Naive B cell (primary cell): ENCODE results near the gene PHC2. TPM values are rescaled to one million over a fixed set of nuclear protein-coding genes. Genes with fewer than 3 reads are reported as not detected.

Experiments used
- ATAC-seq, 2 donors: fragments of 150-1000 bp; cut with Tn5 transposase; 2 replicates each; pipeline ENCODE4 v1.10.0; 2021; ENCODE audit warnings: low read depth in 2 of 2, mild to moderate bottlenecking in 2 of 2, moderate library complexity in 2 of 2
- DNase-seq: peaks from one replicate; pipeline ENCODE4 v3.0.0; 2022
- H3K27ac Mint-ChIP-seq, 6 donors: one replicate each; pipeline ENCODE4 v1.8.0; 2020 to 2022; ENCODE audit warnings: mild to moderate bottlenecking in 6 of 6, mixed read lengths in 6 of 6, moderate library complexity in 5 of 6, inconsistent platforms in 2 of 6
- H3K27me3 Mint-ChIP-seq, 3 donors: one replicate each; pipeline ENCODE4 v1.8.0; 2021 to 2022; ENCODE audit warnings: mixed read lengths in 3 of 3, mild to moderate bottlenecking in 1 of 3
- H3K36me3 Mint-ChIP-seq, 2 donors: one replicate each; pipeline ENCODE4 v1.8.0; 2020 to 2022; ENCODE audit warnings: mixed read lengths in 2 of 2, inconsistent platforms in 1 of 2, mild to moderate bottlenecking in 1 of 2
- H3K4me1 Mint-ChIP-seq, 3 donors: one replicate each; pipeline ENCODE4 v1.8.0; 2020 to 2022; ENCODE audit warnings: mixed read lengths in 3 of 3, inconsistent platforms in 1 of 3, mild to moderate bottlenecking in 1 of 3, moderate library complexity in 1 of 3
- H3K4me3 Mint-ChIP-seq, 8 donors: one replicate each; pipeline ENCODE4 v1.8.0; 2020 to 2022; ENCODE audit warnings: mild to moderate bottlenecking in 8 of 8, mixed read lengths in 8 of 8, moderate library complexity in 8 of 8, inconsistent platforms in 2 of 8
- H3K9me3 Mint-ChIP-seq, 7 donors: one replicate each; pipeline ENCODE4 v1.8.0; 2020 to 2022; ENCODE audit warnings: mixed read lengths in 7 of 7, mild to moderate bottlenecking in 5 of 7, inconsistent platforms in 2 of 7, moderate library complexity in 1 of 7
- polyA plus RNA-seq, 6 donors: library from polyadenylated mRNA; unstranded; fragments of 300-500 nt; fragmentation: Illumina TruSeq; gene quantifications; one replicate each; pipeline ENCODE4 v1.2.3, GENCODE V29; 2021; ENCODE audit warnings: low read depth in 6 of 6

Gene PHC2
- polyA plus RNA-seq, 6 donors from 2014 or later, result 13.0 to 30.6 (median 20.3) TPM

DNA sequence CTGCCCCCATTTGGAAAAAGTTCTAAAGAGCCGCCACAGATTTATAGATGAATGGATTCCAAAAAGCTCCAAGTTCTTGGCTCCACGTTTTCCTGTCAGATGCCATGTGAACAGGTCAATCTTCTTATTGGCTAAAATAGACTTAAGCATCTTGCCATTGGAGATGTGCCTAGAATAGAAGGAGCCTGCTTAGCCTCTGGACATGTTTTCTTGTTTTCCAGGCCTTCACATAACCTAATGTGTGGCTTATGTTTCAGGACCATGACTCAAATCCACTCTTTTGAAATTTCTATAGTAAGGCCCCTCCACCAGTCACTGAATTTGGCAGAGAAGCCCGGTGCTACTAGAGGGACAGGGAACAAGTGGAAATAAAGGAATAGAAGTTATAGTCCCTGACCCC is 31.5 kb downstream of the PHC2 start:
- no peak overlapping the region for H3K27ac Mint-ChIP-seq
- no peak overlapping the region for H3K4me3 Mint-ChIP-seq
- H3K36me3 Mint-ChIP-seq, result no peaks in the 10 kb centered on the region
- peaks cover 15 to 16% (median 16%) of the 10 kb centered on the region in 3 donors for H3K27me3 Mint-ChIP-seq
- DNase-seq (no peak), ATAC-seq (no peak)
- H3K4me1 Mint-ChIP-seq, result no peaks in the 10 kb centered on the region
- no peaks in the 10 kb centered on the region for H3K9me3 Mint-ChIP-seq

DNA sequence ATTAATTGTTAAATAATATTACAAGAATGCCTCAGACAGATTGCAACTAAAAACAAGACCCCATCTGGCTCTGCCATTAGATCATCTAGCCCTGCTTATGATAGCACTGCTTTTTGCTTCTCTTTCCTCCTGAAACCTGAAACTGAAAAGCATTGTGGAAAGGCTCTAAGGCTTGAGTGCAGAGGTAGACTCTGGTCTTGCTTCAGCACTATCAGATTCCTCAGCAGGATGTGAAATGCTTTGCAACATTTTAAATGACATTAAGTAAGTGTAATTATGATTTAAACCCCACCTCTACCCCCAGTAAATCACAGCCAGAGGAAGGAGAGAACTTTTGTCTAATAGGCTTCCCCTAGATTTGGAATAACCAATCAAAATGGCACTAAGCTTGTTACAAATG is 32.9 kb downstream of the PHC2 start:
- no peak overlapping the region for H3K27ac Mint-ChIP-seq
- no peak overlapping the region for H3K4me3 Mint-ChIP-seq
- peaks cover 12 to 16% (median 16%) of the 10 kb centered on the region in 3 donors for H3K27me3 Mint-ChIP-seq
- ATAC-seq (no peak), DNase-seq (no peak)
- H3K9me3 Mint-ChIP-seq, result no peaks in the 10 kb centered on the region
- no peaks in the 10 kb centered on the region for H3K4me1 Mint-ChIP-seq
- H3K36me3 Mint-ChIP-seq, result no peaks in the 10 kb centered on the region

DNA sequence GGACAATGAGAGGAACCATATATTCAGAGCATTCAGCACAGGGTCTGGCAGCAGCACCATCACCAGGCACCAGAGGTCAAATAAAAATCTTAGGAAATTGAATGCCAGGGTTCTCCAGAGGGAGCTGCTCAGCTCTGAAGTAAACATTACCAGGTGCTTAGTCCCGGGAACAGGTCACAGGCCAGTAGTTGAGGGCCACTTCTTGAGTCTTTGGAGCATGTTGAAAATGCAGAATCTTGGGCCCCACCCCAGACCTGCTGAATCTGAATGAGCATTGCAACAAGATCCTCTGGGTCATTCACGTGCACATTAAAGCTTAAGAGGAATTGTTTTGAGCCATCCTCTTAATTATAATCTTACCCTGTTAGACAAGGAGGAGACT is 33.8 kb downstream of the PHC2 start:
- peaks cover 16 to 18% (median 17%) of the 10 kb centered on the region in 3 donors for H3K27me3 Mint-ChIP-seq
- DNase-seq, result no peak
- no peak overlapping the region for H3K27ac Mint-ChIP-seq
- no peaks in the 10 kb centered on the region for H3K4me1 Mint-ChIP-seq
- H3K4me3 Mint-ChIP-seq, result no peak overlapping the region
- no peaks in the 10 kb centered on the region for H3K36me3 Mint-ChIP-seq
- ATAC-seq, result no peak
- no peaks in the 10 kb centered on the region for H3K9me3 Mint-ChIP-seq

DNA sequence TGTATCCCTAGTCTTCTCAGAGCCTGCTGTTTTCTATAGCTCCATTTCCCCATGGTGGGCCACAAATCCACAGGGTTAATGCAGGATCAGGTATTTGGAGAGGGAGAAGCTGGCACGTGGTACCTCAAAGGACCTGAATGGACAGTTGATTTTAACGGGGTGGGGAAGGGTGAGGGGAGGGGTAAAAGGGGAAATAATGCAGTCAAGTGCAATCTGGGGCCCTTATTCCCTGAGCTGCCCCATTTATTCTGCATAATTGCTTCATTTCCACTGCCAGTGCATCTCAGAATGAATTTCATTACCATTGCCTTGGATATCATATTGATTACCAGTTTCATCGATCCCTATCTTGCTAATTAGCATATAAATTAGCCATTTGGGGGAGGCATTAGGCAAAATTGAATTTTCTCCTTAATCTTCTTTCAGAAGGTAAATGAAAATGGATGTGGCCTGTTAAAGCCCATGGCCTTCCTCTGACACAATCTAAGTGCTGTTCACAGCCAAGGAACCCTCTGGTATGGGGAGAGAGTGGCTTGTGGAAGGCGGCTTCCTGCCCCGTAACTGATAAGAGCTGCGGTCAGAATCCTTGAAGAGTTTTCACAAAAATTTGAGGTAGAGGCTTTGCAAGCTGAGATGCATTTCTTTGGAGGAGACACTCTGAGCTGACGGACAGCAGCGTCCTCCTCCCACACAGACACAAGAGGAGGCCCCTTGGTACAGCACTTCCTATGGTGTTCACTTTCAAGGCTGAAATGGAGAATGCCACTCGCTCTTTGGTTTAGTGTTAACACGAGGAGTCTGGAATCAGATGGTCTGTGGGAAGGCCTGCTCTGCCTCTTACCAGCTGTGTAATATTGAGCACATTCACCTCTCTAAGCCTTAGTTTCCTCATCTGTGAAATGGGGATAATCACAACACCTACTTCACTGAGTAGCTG is 34.4 kb downstream of the PHC2 start:
- no peaks in the 10 kb centered on the region for H3K9me3 Mint-ChIP-seq
- H3K4me3 Mint-ChIP-seq, result no peak overlapping the region
- H3K4me1 Mint-ChIP-seq, result no peaks in the 10 kb centered on the region
- DNase-seq, result no peak
- no peak overlapping the region for H3K27ac Mint-ChIP-seq
- no peak for ATAC-seq
- H3K27me3 Mint-ChIP-seq, result peaks cover 13 to 18% (median 16%) of the 10 kb centered on the region in 3 donors
- no peaks in the 10 kb centered on the region for H3K36me3 Mint-ChIP-seq

DNA sequence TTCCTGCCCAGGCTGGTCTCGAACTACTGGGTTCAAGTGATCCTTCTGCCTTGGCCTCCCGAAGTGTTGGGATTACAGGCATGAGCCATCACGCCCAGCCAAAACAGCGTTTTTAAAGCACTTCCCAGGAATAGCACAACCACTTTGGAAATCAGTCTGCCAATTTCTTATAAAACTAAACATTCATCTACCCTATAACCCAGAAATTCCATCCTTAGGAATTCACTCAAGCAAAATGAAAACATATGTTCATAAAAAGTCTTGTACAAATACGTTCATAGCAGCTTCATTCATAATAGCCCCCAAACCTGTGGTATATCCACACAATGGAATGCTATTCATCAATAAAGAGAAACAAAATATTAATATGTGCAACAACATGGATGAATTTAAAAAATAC is 36.1 kb downstream of the PHC2 start:
- H3K9me3 Mint-ChIP-seq, result no peaks in the 10 kb centered on the region
- no peak for ATAC-seq
- no peak for DNase-seq
- H3K27ac Mint-ChIP-seq, result peak overlapping the region in 1 of 6 donors; percentile 30
- H3K36me3 Mint-ChIP-seq, result no peaks in the 10 kb centered on the region
- H3K4me3 Mint-ChIP-seq, result no peak overlapping the region
- H3K4me1 Mint-ChIP-seq, result no peaks in the 10 kb centered on the region
- peaks cover 8 to 18% (median 12%) of the 10 kb centered on the region in 3 donors for H3K27me3 Mint-ChIP-seq

DNA sequence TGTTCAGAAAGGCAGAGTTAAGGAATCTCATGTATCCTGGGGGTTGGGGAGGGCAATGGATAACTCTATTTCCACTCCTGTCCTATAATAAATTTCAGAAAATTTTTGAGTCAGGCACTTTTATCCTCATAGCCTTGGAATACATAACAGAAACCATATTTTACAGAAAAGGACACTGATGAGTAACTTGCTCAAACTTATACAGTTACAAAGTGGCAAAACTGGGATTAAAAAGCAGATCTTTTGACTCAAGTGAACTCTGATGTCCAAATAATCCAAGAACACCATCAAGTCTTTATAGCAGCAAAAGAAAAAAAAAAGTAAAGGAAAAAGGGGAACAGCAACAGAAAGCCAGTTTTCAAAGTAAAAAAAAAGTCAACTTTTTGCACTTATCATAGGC is 36.9 kb downstream of the PHC2 start:
- H3K27me3 Mint-ChIP-seq, result peaks cover 8 to 18% (median 11%) of the 10 kb centered on the region in 3 donors
- no peaks in the 10 kb centered on the region for H3K9me3 Mint-ChIP-seq
- no peak overlapping the region for H3K4me3 Mint-ChIP-seq
- ATAC-seq (no peak), DNase-seq (no peak)
- no peaks in the 10 kb centered on the region for H3K4me1 Mint-ChIP-seq
- no peak overlapping the region for H3K27ac Mint-ChIP-seq
- no peaks in the 10 kb centered on the region for H3K36me3 Mint-ChIP-seq

DNA sequence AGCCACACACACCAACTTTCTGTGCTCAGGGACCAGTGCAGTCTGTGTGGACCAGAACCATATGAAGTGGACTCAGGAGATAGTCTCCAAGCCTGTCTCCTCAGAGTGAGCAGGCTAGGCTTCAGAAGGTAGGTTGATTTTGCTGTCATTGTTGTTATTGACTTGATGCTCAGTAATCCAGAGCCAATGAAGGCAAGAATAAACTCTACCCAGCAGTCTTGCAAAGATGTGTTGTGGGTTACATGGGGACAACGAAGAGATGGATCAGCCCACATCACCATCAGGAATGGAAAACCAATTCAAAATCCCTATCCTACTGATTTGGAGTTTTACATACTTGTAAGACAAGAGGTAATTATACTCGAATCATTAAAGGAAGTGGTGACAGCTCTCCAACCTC is 37.4 kb downstream of the PHC2 start:
- Mint-ChIP-seq H3K27ac (no peak overlapping the region), H3K4me1 (no peaks in the 10 kb centered on the region), H3K27me3 (peaks cover 6 to 15% (median 7%) of the 10 kb centered on the region in 3 donors), H3K36me3 (no peaks in the 10 kb centered on the region), H3K9me3 (no peaks in the 10 kb centered on the region), H3K4me3 (no peak overlapping the region)
- ATAC-seq, result no peak
- no peak for DNase-seq

DNA sequence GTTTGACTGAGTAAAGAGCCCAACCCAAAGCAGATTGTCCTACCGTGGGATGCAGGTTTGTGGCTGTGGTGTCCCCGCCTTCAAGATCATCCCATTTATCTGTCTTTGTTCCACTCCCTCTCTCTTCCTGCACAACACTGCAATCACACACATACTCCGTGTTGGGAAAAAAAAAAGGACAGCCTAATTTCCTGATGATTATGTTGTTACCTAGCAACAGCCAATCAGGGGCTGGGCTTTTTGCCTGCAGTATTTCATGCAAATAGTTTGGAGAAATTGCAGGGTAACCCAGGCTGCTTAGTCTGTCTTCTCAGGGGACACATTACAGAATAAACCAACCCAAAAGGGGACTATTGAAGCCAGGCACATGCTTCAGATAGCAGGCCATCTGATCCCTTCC is 38.3 kb downstream of the PHC2 start:
- H3K36me3 Mint-ChIP-seq, result no peaks in the 10 kb centered on the region
- no peak for DNase-seq
- peak overlapping the region in 1 of 6 donors; percentile 53 for H3K27ac Mint-ChIP-seq
- H3K4me1 Mint-ChIP-seq, result no peaks in the 10 kb centered on the region
- ATAC-seq, result no peak
- H3K9me3 Mint-ChIP-seq, result no peaks in the 10 kb centered on the region
- H3K27me3 Mint-ChIP-seq, result peaks cover 0 to 9% (median 6%) of the 10 kb centered on the region in 3 donors
- no peak overlapping the region for H3K4me3 Mint-ChIP-seq

DNA sequence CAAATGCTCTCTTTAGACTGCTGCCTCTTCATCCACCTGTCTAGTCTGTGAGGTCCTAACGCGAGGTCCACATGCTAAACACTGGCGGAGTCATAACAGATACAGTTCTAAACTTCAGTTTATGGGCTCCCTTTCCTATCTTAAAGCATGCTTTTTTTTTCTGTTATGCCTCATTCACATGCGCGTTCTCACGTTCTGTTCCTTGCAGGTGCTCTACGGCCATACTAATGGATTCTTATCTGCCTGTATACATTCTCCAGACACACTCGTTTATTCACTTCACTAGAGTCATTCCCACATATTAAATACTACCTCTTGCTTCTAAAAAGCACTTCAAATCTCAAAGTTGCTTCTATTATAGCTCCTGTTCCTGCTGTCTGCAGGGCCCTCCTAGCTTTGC is 38.7 kb downstream of the PHC2 start:
- no peak overlapping the region for H3K4me3 Mint-ChIP-seq
- H3K9me3 Mint-ChIP-seq, result no peaks in the 10 kb centered on the region
- ATAC-seq (no peak), DNase-seq (no peak)
- H3K4me1 Mint-ChIP-seq, result no peaks in the 10 kb centered on the region
- no peaks in the 10 kb centered on the region for H3K36me3 Mint-ChIP-seq
- no peak overlapping the region for H3K27ac Mint-ChIP-seq
- H3K27me3 Mint-ChIP-seq, result peaks cover 0 to 9% (median 6%) of the 10 kb centered on the region in 3 donors

DNA sequence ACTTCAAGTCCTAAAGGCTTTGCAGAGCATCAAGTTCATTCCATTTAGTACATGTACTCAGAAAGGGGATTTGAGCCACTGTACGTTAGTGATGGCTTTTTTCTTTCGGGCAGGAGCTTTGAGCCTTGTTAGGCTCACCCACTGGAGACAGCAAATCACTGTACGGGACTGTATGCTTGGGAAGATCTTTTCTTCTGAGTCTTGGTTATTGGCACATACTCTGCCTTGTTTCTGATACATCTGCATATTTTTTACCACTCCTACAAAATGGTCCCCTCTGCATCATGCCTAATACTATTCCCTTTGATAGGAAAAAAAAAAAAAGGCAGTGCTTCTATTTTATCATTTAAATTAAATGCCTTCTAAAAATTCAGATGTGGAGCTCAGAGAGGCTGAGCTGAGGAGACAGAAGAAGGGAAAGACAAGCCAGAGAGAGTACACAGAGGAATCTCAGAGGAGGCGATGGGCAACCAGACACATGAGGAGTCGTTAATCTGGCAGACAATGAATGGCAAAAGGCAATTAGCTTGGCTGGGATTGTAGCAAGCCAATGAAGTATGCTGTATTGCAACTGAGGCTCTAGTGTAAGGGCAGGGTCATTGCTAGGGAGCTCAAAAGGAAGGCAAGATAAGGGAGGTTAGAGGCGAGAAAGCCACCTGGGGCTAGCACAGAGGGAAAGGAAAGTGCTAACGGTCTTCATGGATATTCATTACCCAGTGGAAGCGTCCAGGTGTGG is 39.4 kb downstream of the PHC2 start:
- Mint-ChIP-seq H3K27me3 (peaks cover 0 to 9% (median 6%) of the 10 kb centered on the region in 3 donors), H3K4me1 (no peaks in the 10 kb centered on the region), H3K27ac (no peak overlapping the region), H3K4me3 (peak overlapping the region in 1 of 8 donors; percentile 21), H3K36me3 (no peaks in the 10 kb centered on the region), H3K9me3 (no peaks in the 10 kb centered on the region)
- DNase-seq, result no peak
- ATAC-seq, result no peak

DNA sequence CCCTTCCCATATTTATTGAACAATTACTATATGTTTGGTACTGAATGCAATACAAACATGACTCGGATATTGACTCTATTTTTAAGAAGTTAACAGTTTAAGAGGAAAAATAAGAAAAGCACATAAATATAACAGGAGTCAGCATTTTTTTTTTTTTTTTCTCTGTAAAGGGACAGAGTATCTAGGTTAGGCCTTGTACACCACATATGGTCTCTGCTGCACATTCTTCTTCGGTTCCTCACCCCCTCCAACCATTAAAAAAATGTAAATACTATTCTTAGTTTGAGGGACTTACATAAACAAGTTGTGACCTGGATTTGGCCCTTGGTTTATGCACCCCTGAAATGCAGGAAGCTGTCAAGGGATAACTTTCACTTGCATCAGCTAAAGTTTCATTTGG is 40.4 kb downstream of the PHC2 start:
- Mint-ChIP-seq H3K27me3 (peaks cover 0 to 9% (median 6%) of the 10 kb centered on the region in 3 donors), H3K4me3 (no peak overlapping the region), H3K9me3 (no peaks in the 10 kb centered on the region), H3K4me1 (no peaks in the 10 kb centered on the region), H3K27ac (no peak overlapping the region), H3K36me3 (no peaks in the 10 kb centered on the region)
- no peak for DNase-seq
- no peak for ATAC-seq

DNA sequence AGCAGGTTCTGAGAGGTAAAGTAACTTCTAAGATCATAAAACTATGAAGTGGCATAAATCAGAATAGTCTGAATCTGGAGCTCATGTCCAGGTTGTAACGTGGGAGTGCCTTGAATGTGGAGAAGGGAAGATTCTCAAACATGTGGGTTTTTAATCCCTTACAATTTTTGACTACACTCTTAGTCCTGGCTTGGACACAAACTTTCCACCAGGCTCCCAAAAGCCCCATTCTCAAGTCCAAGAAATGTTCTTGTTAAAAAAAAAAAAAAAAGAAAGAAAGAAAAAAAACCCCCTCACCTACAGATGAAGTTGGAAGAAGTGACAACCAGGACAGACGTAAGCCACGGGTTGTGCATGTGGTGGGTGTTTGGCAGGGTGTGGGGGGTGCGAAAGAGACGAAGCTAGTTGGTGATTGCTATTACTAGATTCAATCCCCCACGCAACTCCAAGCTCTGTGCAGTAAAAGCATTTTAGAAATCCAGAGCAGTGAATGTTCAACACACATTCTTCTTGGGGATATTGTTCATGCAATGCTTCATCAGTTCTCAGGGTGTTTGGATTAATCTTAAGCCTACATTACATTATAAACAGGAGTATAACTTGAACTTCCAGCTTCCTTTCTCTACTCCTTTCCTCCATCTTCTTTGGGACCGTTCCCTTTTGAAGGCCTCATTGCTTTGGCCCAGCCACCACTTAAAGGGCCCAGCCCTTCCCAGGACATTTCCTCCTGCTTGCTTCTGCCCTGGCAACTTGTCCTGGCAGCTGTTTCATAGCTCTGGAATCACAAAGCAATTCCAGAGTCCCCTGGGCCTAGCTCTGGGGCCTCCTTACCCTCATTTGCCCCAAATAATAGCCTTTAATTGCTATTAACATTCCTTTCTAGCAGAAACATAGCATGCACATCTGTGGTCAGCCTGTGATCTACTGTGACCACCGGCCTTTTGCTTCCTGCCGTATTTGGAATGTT is 41.8 kb downstream of the PHC2 start:
- Mint-ChIP-seq H3K27me3 (peaks cover 0 to 12% (median 5%) of the 10 kb centered on the region in 3 donors), H3K4me3 (peak overlapping the region in 1 of 8 donors; percentile 66), H3K27ac (peak overlapping the region in 1 of 6 donors; percentile 64)

DNA sequence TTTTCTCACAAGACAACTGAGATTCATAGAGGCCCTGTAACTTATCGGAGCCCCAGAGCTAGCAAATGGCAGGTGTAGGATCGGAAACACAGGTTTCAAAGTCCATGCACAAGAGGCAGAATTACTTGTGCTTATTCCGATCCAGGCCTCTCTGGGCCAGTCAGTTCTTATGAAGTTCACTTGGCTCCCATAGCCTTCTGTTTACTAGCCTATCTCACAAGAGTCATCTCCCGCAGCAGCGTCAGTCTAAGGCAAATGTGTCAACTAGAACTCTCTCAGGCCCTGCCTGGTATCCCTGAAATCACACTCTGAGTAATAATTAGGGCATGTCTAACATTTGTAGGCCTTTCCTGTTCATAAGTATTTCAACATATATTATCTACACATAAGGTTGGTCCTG is 43.3 kb downstream of the PHC2 start:
- Mint-ChIP-seq H3K36me3 (no peaks in the 10 kb centered on the region), H3K27me3 (peaks cover 0 to 11% (median 5%) of the 10 kb centered on the region in 3 donors), H3K9me3 (no peaks in the 10 kb centered on the region), H3K27ac (no peak overlapping the region), H3K4me1 (no peaks in the 10 kb centered on the region), H3K4me3 (no peak overlapping the region)
- ATAC-seq (no peak), DNase-seq (no peak)

More for the DNA sequence above, 41.8 kb downstream of the PHC2 start:
- DNase-seq (no peak), ATAC-seq (no peak)
- Mint-ChIP-seq H3K36me3 (no peaks in the 10 kb centered on the region), H3K4me1 (no peaks in the 10 kb centered on the region), H3K9me3 (no peaks in the 10 kb centered on the region)
